Esophagus muscularis mucosa (tissue), 3 donors: ENCODE measurements around the gene ASB18.

ENCODE experiments used
- POLR2A ChIP-seq: fragments of 450-650 bp; IDR thresholded peaks from one replicate; pipeline ENCODE4 v1.6.1; 2017; ENCODE audit warnings: antibody characterized with exemption, moderate library complexity, mild to moderate bottlenecking, low read depth
- TF ChIP-seq, protein P1 (sequence below), 3 experiments: fragments of 200-600 bp in 2 of 3; fragments of 450-650 bp in 1 of 3; sonication (generic) in 2 of 3; IDR thresholded peaks; one replicate each; pipeline ENCODE4 v1.5.1; 2017 to 2019; ENCODE audit warnings: antibody characterized with exemption in 3 of 3, mild to moderate bottlenecking in 2 of 3, moderate library complexity in 1 of 3

- TF ChIP-seq, protein P1, sequence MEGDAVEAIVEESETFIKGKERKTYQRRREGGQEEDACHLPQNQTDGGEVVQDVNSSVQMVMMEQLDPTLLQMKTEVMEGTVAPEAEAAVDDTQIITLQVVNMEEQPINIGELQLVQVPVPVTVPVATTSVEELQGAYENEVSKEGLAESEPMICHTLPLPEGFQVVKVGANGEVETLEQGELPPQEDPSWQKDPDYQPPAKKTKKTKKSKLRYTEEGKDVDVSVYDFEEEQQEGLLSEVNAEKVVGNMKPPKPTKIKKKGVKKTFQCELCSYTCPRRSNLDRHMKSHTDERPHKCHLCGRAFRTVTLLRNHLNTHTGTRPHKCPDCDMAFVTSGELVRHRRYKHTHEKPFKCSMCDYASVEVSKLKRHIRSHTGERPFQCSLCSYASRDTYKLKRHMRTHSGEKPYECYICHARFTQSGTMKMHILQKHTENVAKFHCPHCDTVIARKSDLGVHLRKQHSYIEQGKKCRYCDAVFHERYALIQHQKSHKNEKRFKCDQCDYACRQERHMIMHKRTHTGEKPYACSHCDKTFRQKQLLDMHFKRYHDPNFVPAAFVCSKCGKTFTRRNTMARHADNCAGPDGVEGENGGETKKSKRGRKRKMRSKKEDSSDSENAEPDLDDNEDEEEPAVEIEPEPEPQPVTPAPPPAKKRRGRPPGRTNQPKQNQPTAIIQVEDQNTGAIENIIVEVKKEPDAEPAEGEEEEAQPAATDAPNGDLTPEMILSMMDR (IDR thresholded peaks at IDR 0.05), result no peak
- TF ChIP-seq POLR2A, result no peak
These were observed 93.0 kb downstream of the ASB18 start for GRCh38 chr2:236171181-236171679.
